ENCODE data around the gene RIOK2. TPM values are rescaled to one million over a fixed set of nuclear protein-coding genes. Genes with fewer than 3 reads are reported as not detected.
"Not testable (repeated sequence)": the region's sequence is repeated elsewhere in the genome, so short reads cannot be mapped to it uniquely, and the experiment has no call there.

RIOK2 gene
- total RNA-seq, 6 experiments from 2014 or later: 37.4 to 48.7 (median 42.0) TPM

DNA sequence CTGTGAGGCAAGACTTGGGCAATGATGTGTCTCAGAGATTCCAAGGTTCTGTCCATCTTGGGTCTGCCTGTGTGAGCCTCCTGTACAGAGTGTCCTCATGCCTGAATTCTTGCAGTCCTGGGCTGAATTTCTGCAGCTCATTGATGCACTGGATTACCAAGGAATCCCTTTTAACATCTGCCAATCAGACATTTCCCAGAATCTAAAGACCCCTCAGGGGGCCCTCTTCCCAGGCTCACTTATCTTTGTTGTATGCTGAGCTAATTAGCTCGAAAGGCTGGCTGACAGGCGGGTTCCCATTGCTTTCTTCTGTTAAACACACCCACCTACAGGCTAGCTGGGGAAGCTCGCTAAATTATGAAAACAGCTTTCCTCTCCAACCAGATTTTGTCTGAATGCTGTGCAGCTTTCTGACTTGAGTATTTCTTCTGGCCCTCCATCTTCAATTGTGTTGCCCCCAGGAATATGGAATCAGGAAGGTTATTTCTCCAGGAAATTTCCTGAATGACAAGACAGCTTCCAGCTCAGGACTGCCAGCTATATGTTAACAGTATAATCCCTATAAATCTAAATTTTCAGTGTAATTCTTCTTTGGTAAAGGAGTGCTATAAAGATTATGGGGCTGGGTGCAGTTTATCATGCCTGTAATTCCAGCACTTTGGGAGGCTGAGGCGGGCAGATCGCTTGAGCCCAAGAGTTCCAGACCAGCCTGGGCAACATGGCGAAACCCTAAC is 40.4 kb downstream of the RIOK2 start, which contains the start of gene LIX1:
TSS of gene LIX1 (minus strand) at position 91 of the 734 bp plus-strand sequence. CDS start at position 56, 35 bp downstream.
- H3K27ac Mint-ChIP-seq: no peak within 1 kb of the TSS
- H3K9me3 Mint-ChIP-seq: no peaks in the 10 kb centered on the region
- no peaks in the 10 kb centered on the region for H3K36me3 Mint-ChIP-seq (ENCODE audit: low read depth)
- peaks cover 23% of the 10 kb centered on the region for H3K27me3 Mint-ChIP-seq (ENCODE audit: insufficient read depth)
- H3K4me1 Mint-ChIP-seq (ENCODE audit: low read depth): no peaks in the 10 kb centered on the region
- TF ChIP-seq, protein P1, sequence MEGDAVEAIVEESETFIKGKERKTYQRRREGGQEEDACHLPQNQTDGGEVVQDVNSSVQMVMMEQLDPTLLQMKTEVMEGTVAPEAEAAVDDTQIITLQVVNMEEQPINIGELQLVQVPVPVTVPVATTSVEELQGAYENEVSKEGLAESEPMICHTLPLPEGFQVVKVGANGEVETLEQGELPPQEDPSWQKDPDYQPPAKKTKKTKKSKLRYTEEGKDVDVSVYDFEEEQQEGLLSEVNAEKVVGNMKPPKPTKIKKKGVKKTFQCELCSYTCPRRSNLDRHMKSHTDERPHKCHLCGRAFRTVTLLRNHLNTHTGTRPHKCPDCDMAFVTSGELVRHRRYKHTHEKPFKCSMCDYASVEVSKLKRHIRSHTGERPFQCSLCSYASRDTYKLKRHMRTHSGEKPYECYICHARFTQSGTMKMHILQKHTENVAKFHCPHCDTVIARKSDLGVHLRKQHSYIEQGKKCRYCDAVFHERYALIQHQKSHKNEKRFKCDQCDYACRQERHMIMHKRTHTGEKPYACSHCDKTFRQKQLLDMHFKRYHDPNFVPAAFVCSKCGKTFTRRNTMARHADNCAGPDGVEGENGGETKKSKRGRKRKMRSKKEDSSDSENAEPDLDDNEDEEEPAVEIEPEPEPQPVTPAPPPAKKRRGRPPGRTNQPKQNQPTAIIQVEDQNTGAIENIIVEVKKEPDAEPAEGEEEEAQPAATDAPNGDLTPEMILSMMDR (IDR thresholded peaks at IDR 0.05): peak; percentile 76
- no peak within 1 kb of the TSS for H3K4me3 Mint-ChIP-seq
- DNase-seq: peak; percentile 32

DNA sequence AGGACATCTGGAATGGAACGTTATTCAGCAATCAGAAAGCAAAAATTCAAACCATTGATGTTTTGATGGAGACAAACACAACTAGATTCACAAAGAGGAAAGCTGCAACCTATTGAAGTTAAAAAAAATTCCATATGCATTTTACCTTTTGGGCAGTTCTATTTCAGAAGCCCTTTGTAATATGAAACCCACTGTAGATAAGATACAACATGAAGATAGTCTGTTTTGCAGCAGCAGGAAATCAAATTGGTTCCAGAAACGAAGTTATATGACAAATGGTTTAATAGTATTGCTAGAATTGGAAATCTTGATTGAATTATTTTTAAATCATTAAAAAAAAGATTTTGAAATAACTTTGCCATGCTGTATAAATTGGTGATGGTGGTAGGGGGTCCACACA is 41.5 kb downstream of the RIOK2 start:
- no peak for DNase-seq
- Mint-ChIP-seq H3K4me3 (no peak overlapping the region), H3K9me3 (no peaks in the 10 kb centered on the region), H3K27ac (no peak overlapping the region), H3K4me1 (ENCODE audit: low read depth) (no peaks in the 10 kb centered on the region), H3K27me3 (ENCODE audit: insufficient read depth) (peaks cover 24% of the 10 kb centered on the region), H3K36me3 (ENCODE audit: low read depth) (no peaks in the 10 kb centered on the region)
- TF ChIP-seq, protein P1 (IDR thresholded peaks at IDR 0.05): no peak

DNA sequence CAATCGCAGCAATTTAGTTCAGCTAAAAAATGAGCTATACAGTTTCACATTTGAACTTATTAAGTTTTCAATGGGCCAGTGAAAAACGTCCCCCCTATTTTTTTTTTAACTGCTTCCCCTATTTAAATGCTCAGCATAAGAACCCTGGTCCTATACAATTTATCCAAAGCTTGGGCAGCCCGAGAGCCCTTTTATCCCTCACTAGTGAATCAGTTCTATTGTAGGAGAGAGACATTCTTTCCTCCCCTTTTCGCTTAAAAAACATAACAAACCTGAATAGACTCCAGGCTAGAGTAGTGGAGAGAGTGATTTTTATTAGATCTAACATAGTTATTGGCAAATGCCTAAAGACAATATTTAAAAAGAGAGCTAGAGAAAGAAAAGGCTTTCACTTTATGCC is 42.0 kb downstream of the RIOK2 start:
- DNase-seq: no peak
- H3K36me3 Mint-ChIP-seq (ENCODE audit: low read depth): no peaks in the 10 kb centered on the region
- H3K4me1 Mint-ChIP-seq (ENCODE audit: low read depth): no peaks in the 10 kb centered on the region
- no peaks in the 10 kb centered on the region for H3K9me3 Mint-ChIP-seq
- peaks cover 27% of the 10 kb centered on the region for H3K27me3 Mint-ChIP-seq (ENCODE audit: insufficient read depth)
- H3K4me3 Mint-ChIP-seq: no peak overlapping the region
- TF ChIP-seq, protein P1 (IDR thresholded peaks at IDR 0.05): no peak
- H3K27ac Mint-ChIP-seq: no peak overlapping the region

DNA sequence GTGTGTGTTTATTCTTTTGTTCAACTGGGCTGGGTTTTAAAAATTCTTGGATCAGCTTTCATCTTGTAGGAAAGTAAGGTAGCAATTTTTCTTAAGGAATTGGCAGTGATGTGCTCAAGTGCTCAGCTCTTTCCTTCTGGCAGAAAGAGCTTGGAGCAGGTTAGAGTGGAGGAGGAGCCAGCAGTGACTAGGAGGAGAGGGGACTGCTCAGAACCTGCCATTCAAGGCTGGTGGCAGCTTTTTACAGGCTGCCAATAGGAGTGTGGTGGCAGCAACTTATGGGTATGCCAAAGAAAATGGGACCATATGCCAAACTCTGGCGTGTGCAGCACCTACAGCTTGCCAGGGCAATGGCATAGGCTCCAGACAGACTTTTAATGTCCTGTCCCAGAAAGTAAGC is 42.8 kb downstream of the RIOK2 start:
- H3K4me1 Mint-ChIP-seq (ENCODE audit: low read depth); DNase-seq; H3K4me3 Mint-ChIP-seq; H3K9me3 Mint-ChIP-seq; H3K27ac Mint-ChIP-seq; H3K36me3 Mint-ChIP-seq (ENCODE audit: low read depth): not testable (repeated sequence)
- H3K27me3 Mint-ChIP-seq (ENCODE audit: insufficient read depth): peaks cover 33% of the 10 kb centered on the region

DNA sequence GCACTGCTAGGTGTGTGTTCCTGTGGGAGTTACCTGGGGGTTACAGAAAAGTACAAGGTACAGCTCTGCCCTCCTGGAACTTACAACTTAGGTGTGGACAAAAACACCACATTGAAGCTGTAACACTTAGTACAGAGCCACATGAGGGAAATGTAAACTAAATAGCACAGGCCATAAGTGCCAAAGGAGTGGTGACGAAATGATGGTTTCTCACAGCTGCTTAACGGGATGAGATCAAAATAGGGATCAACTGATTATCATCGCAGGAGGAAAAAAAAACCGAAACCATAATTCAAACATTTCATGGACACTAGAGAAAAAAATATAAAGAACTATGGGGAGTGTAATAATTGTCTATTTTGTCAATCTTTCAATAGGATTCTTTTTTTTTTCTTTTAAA is 46.6 kb downstream of the RIOK2 start:
- no peak for DNase-seq
- Mint-ChIP-seq H3K4me3 (no peak overlapping the region), H3K27ac (no peak overlapping the region), H3K27me3 (ENCODE audit: insufficient read depth) (peaks cover 39% of the 10 kb centered on the region), H3K4me1 (ENCODE audit: low read depth) (peaks cover 4% of the 10 kb centered on the region), H3K9me3 (no peaks in the 10 kb centered on the region), H3K36me3 (ENCODE audit: low read depth) (no peaks in the 10 kb centered on the region)
- TF ChIP-seq, protein P1 (IDR thresholded peaks at IDR 0.05): no peak

DNA sequence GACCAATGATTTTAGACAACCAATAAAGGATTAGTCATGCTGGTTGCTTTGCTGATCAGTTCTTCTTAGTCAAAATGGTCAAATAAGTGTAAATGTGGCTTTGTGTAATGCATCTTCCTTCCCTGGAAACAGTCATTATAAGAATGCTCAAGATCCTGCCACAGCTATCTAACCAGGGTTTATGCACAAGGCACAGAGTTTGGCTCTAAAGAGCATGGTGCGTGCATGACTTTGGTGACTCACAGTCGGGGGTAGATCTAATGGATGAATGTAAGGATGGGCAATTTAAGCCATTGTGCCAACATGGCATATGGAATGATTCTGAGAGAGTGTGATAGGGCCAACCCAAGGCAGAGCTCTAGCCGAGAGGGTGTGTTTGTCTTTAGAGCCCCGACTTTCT is 47.2 kb downstream of the RIOK2 start:
- H3K4me1 Mint-ChIP-seq (ENCODE audit: low read depth): peaks cover 10% of the 10 kb centered on the region
- TF ChIP-seq, protein P1 (IDR thresholded peaks at IDR 0.05): no peak
- no peaks in the 10 kb centered on the region for H3K9me3 Mint-ChIP-seq
- no peaks in the 10 kb centered on the region for H3K36me3 Mint-ChIP-seq (ENCODE audit: low read depth)
- peaks cover 37% of the 10 kb centered on the region for H3K27me3 Mint-ChIP-seq (ENCODE audit: insufficient read depth)
- DNase-seq: no peak
- no peak overlapping the region for H3K27ac Mint-ChIP-seq
- H3K4me3 Mint-ChIP-seq: no peak overlapping the region

Data from HFFc6 (cell line).